H1 (cell line): ENCODE data around the gene SLC43A2. TPM values are rescaled to one million over a fixed set of nuclear protein-coding genes. Genes with fewer than 3 reads are reported as not detected.
A peak's percentile ranks its signal among the peaks of the same experiment; 100 is the strongest.

Source experiments
- CTCF ChIA-PET: fragments of 300-600 bp; sonication (Branson Sonifier 250); formaldehyde crosslinking; loops from one replicate; lab custom pipeline; 2021; ENCODE audit not compliant: partially characterized antibody; lab: Charles Lee
- POLR2A ChIA-PET: fragments of 300-600 bp; sonication (Branson Sonifier 250); formaldehyde crosslinking; loops from one replicate; lab custom pipeline; 2021; ENCODE audit warnings: inconsistent platforms; ENCODE audit not compliant: partially characterized antibody; lab: Charles Lee
- DNase-seq, 2 experiments: peaks; one replicate each; pipeline versions ENCODE4 v3.0.0 to v3.0.0-alpha.2; 2010 to 2022; ENCODE audit warnings: low spot score in 2 of 2, low read depth in 1 of 2, mixed read lengths in 1 of 2
- FAIRE-seq: peaks from 2 replicates; lab custom pipeline; 2011; peaks lifted over from hg19 to GRCh38; lab: Jason Lieb, UNC
- H2AFZ ChIP-seq: 2 replicates; pipeline ENCODE4 v1.8.1; 2012; ENCODE audit warnings: low read length, inconsistent platforms
- H2AK5ac ChIP-seq: 2 replicates; pipeline ENCODE4 v1.6.1; 2013; ENCODE audit warnings: low read depth, low read length
- H2BK120ac ChIP-seq: replicated peaks from 2 replicates; pipeline ENCODE3; 2013; ENCODE audit warnings: low read depth, low read length, inconsistent platforms
- H2BK12ac ChIP-seq: 2 replicates; pipeline ENCODE4 v1.6.1; 2013; ENCODE audit warnings: low read depth, low read length
- H2BK15ac ChIP-seq: 2 replicates; pipeline ENCODE4 v1.6.1; 2013; ENCODE audit warnings: low read length
- H2BK20ac ChIP-seq: 2 replicates; pipeline ENCODE4 v1.6.1; 2013; ENCODE audit warnings: low read length
- H2BK5ac ChIP-seq: 2 replicates; pipeline ENCODE4 v1.6.1; 2013; ENCODE audit warnings: low read depth, low read length
- H3K14ac ChIP-seq: 2 replicates; pipeline ENCODE4 v1.6.1; 2013; ENCODE audit warnings: inconsistent platforms; ENCODE audit not compliant: insufficient read length
- H3K18ac ChIP-seq: 2 replicates; pipeline ENCODE4 v1.6.1; 2013; ENCODE audit warnings: low read length; ENCODE audit errors: extremely low read depth
- H3K23ac ChIP-seq: 2 replicates; pipeline ENCODE4 v1.6.1; 2013; ENCODE audit warnings: inconsistent platforms; ENCODE audit not compliant: insufficient read length
- H3K23me2 ChIP-seq: 2 replicates; pipeline ENCODE4 v1.6.1; 2013; ENCODE audit warnings: low read depth, low read length
- H3K27ac ChIP-seq: 2 replicates; pipeline ENCODE4 v1.6.1; 2011; ENCODE audit warnings: low read depth, low read length, inconsistent platforms
- H3K27me3 ChIP-seq, 4 experiments: replicated peaks in 1 of 4; 1 replicate in 1 of 4; 2 replicates in 3 of 4; pipeline versions ENCODE4 v1.6.1 to v1.8.1; 2011 to 2013; ENCODE audit warnings: low read length in 3 of 4, mild to moderate bottlenecking in 3 of 4, inconsistent platforms in 2 of 4, mixed read lengths in 2 of 4, moderate library complexity in 1 of 4; ENCODE audit not compliant: control insufficient read depth in 3 of 4, insufficient read depth in 3 of 4; ENCODE audit errors: extremely low read depth in 1 of 4
- H3K36me3 ChIP-seq, 4 experiments: 2 replicates each; pipeline versions ENCODE4 v1.6.1 to v1.8.1; 2011 to 2013; ENCODE audit warnings: mild to moderate bottlenecking in 4 of 4, low read length in 3 of 4, moderate library complexity in 2 of 4, control low read depth in 1 of 4, inconsistent platforms in 1 of 4; ENCODE audit not compliant: insufficient read depth in 4 of 4, control insufficient read depth in 2 of 4
- H3K4ac ChIP-seq: replicated peaks from 2 replicates; pipeline ENCODE3; 2013; ENCODE audit warnings: low read length, low read depth, mixed read lengths, inconsistent platforms; ENCODE audit not compliant: insufficient read length
- H3K4me1 ChIP-seq, 4 experiments: replicated peaks in 1 of 4; 1 replicate in 1 of 4; 2 replicates in 3 of 4; pipeline versions ENCODE4 v1.6.1 to v1.8.1; 2011 to 2013; ENCODE audit warnings: low read length in 3 of 4, inconsistent platforms in 2 of 4, mixed read lengths in 1 of 4; ENCODE audit not compliant: insufficient read depth in 4 of 4, control insufficient read depth in 3 of 4
- H3K4me2 ChIP-seq, 2 experiments: 2 replicates each; pipeline versions ENCODE4 v1.6.1 to v1.8.1; 2011 to 2013; ENCODE audit warnings: low read depth in 2 of 2, low read length in 2 of 2, control low read depth in 1 of 2, inconsistent platforms in 1 of 2, mild to moderate bottlenecking in 1 of 2; ENCODE audit not compliant: insufficient read depth in 1 of 2
- H3K4me3 ChIP-seq, 4 experiments: fragments of 200-600, 300-600 bp in 1 of 4; sonication (generic), shearing (Covaris generic), sonication (Bioruptor Twin) in 1 of 4; 2 replicates each; pipeline versions ENCODE4 v1.5.1 to v1.8.1; 2011 to 2016; ENCODE audit warnings: low read length in 4 of 4, low read depth in 3 of 4, control low read depth in 2 of 4, inconsistent platforms in 2 of 4, mild to moderate bottlenecking in 2 of 4, mixed read lengths in 1 of 4, moderate library complexity in 1 of 4; ENCODE audit not compliant: insufficient read depth in 2 of 4; ENCODE audit errors: extremely low read depth in 1 of 4
- H3K56ac ChIP-seq: replicated peaks from 2 replicates; pipeline ENCODE3; 2013; ENCODE audit warnings: low read depth, mild to moderate bottlenecking, mixed read lengths, low read length, inconsistent platforms; ENCODE audit not compliant: insufficient read length
- H3K79me1 ChIP-seq: 2 replicates; pipeline ENCODE4 v1.6.1; 2013; ENCODE audit warnings: low read depth, low read length, control low read depth
- H3K79me2 ChIP-seq, 2 experiments: 2 replicates each; pipeline versions ENCODE4 v1.6.1 to v1.8.1; 2012 to 2013; ENCODE audit warnings: low read length in 2 of 2, mild to moderate bottlenecking in 2 of 2, inconsistent platforms in 1 of 2; ENCODE audit not compliant: insufficient read depth in 2 of 2, control insufficient read depth in 1 of 2
- H3K9ac ChIP-seq, 4 experiments: replicated peaks in 1 of 4; 1 replicate in 1 of 4; 2 replicates in 3 of 4; pipeline versions ENCODE4 v1.6.1 to v1.8.1; 2011 to 2013; ENCODE audit warnings: low read depth in 3 of 4, low read length in 3 of 4, control low read depth in 2 of 4, mild to moderate bottlenecking in 2 of 4, moderate library complexity in 2 of 4, inconsistent platforms in 1 of 4; ENCODE audit errors: extremely low read depth in 1 of 4
- H3K9me3 ChIP-seq, 2 experiments: 2 replicates each; pipeline versions ENCODE4 v1.6.1 to v1.8.1; 2012 to 2013; ENCODE audit warnings: mild to moderate bottlenecking in 2 of 2, moderate library complexity in 2 of 2, control low read depth in 1 of 2, inconsistent platforms in 1 of 2, low read depth in 1 of 2, low read length in 1 of 2, mixed read lengths in 1 of 2; ENCODE audit not compliant: insufficient read depth in 2 of 2
- H4K20me1 ChIP-seq, 2 experiments: replicated peaks in 1 of 2; 2 replicates each; pipeline versions ENCODE3 to v1.8.1; 2011 to 2013; ENCODE audit warnings: inconsistent platforms in 2 of 2, low read length in 2 of 2, mild to moderate bottlenecking in 1 of 2; ENCODE audit not compliant: insufficient read depth in 2 of 2, control insufficient read depth in 1 of 2
- H4K5ac ChIP-seq: 2 replicates; pipeline ENCODE4 v1.6.1; 2013; ENCODE audit warnings: low read length, low read depth, mixed read lengths, inconsistent platforms; ENCODE audit not compliant: insufficient read length
- H4K8ac ChIP-seq: 2 replicates; pipeline ENCODE4 v1.8.0; 2013; ENCODE audit warnings: mild to moderate bottlenecking, moderate library complexity, low read length, inconsistent platforms; ENCODE audit not compliant: insufficient read depth; ENCODE audit errors: extremely low read depth
- H4K91ac ChIP-seq: replicated peaks from 2 replicates; pipeline ENCODE3; 2013; ENCODE audit warnings: low read length, mixed read lengths, inconsistent platforms; ENCODE audit not compliant: insufficient read length
- CHD2 ChIP-seq: IDR thresholded peaks from 2 replicates; pipeline ENCODE4 v1.6.1; 2012; ENCODE audit warnings: low read length, improper control_type of control experiment
- EGR1 ChIP-seq: IDR thresholded peaks from 2 replicates; pipeline ENCODE4 v1.6.1; 2011; ENCODE audit warnings: low read depth, low read length, borderline replicate concordance
- HDAC6 ChIP-seq: IDR thresholded peaks from one replicate; pipeline ENCODE4 v1.7.1; 2012; ENCODE audit warnings: low read depth, mild to moderate bottlenecking, inconsistent platforms, low read length, moderate library complexity
- JUN ChIP-seq: IDR thresholded peaks from 2 replicates; pipeline ENCODE4 v1.6.1; 2011; ENCODE audit warnings: low read depth, mild to moderate bottlenecking, improper control_type of control experiment, low read length
- JUND ChIP-seq: IDR thresholded peaks from 2 replicates; pipeline ENCODE4 v1.6.1; 2011; ENCODE audit warnings: mild to moderate bottlenecking, improper control_type of control experiment, low read length
- POLR2AphosphoS5 ChIP-seq: IDR thresholded peaks from 2 replicates; pipeline ENCODE4 v1.6.1; 2011; ENCODE audit warnings: low read depth, low read length
- SIN3A ChIP-seq, 2 experiments: IDR thresholded peaks in 1 of 2; conservative IDR thresholded peaks in 1 of 2; 2 replicates each; pipeline ENCODE4 v1.6.1; 2011 to 2012; ENCODE audit warnings: low read length in 2 of 2, improper control_type of control experiment in 1 of 2, low read depth in 1 of 2, mild to moderate bottlenecking in 1 of 2
- TAF1 ChIP-seq: IDR thresholded peaks from 2 replicates; pipeline ENCODE4 v1.6.1; 2011; ENCODE audit warnings: mild to moderate bottlenecking, low read depth, low read length
- TEAD4 ChIP-seq: IDR thresholded peaks from 2 replicates; pipeline ENCODE4 v1.6.1; 2012; ENCODE audit warnings: low read depth, low read length, inconsistent platforms, mixed read lengths
- WGBS, 2 experiments: shearing (Covaris generic) in 1 of 2; methylation state at CpG; one replicate each; pipeline versions ENCODE4 v1.1.6 to v1.1.7; 2013 to 2015; ENCODE audit warnings: low lambda C conversion rate in 2 of 2, mixed read lengths in 2 of 2, inconsistent platforms in 1 of 2, low coverage in 1 of 2, missing lambda C conversion rate in 1 of 2; ENCODE audit not compliant: insufficient replicate concordance in 2 of 2, insufficient coverage in 1 of 2, insufficient read length in 1 of 2; ENCODE audit errors: extremely low coverage in 1 of 2, missing lambda C conversion rate in 1 of 2; 5-methylcytosine and 5-hydroxymethylcytosine counted together
- polyA plus RNA-seq, 7 experiments: library from polyadenylated mRNA; depleted of rRNA in 3 of 7; stranded (reverse) in 5 of 7; unstranded in 2 of 7; fragments of >200 nt in 5 of 7; fragments of 200-250 nt in 2 of 7; gene quantifications; 1 replicate in 5 of 7; 2 replicates in 1 of 7; 4 replicates in 1 of 7; pipeline versions ENCODE4 v1.2.1 to v1.2.3, GENCODE V29; 2011 to 2013; ENCODE audit warnings: missing spikeins in 2 of 7, mixed read lengths in 2 of 7
- total RNA-seq: library from RNA; stranded (reverse); fragmentation: NEBNext Ultra II Directional; extraction: Animal tissue kit (Norgen Biotek cat#: 25700); gene quantifications from 2 replicates; pipeline ENCODE4 v1.2.1, GENCODE V29; 2021

The SLC43A2 gene
- total and polyA plus RNA-seq, 2 of the 8 experiments (the other 6 are each of a cell fraction or from before 2014, with no cell fraction given): 6.6 to 10.5 TPM

GRCh38 chr17:1521086-1521640, 107.5 kb downstream of the SLC43A2 start:
- H2BK120ac ChIP-seq: no peak overlapping the region
- no peak overlapping the region for H3K27ac ChIP-seq
- ChIA-PET CTCF (interaction anchor here (0.7 to 4.3 kb wide), 7 partner anchors 11 to 155 kb away, joined by 3 to 52 read pairs (median 4); partner anchors contain the start of genes CRK and MYO1C), POLR2A (interaction anchor here (1.5 to 4.4 kb wide), 2 partner anchors 11 to 129 kb away, joined by 3 to 22 read pairs; no protein-coding TSS in a partner anchor)
- no peak overlapping the region for H3K14ac ChIP-seq
- WGBS, 2 experiments: 89% methylated on average over 10 of the region's 10 CpGs; no CpG with 5 or more reads in 1 of the 2 experiments
- no peaks in the 10 kb centered on the region for H3K79me2 ChIP-seq
- no peak overlapping the region for H4K8ac ChIP-seq
- H4K20me1 ChIP-seq: peaks cover 2 to 3% of the 10 kb centered on the region in 2 experiments
- no peak overlapping the region for H4K91ac ChIP-seq
- H2BK15ac ChIP-seq: no peak overlapping the region
- H3K9me3 ChIP-seq: no peaks in the 10 kb centered on the region
- H2BK12ac ChIP-seq: no peak overlapping the region
- no peak overlapping the region for H3K4ac ChIP-seq
- H3K27me3 ChIP-seq: no peaks in the 10 kb centered on the region
- H2BK20ac ChIP-seq: no peak overlapping the region
- H3K18ac ChIP-seq: no peak overlapping the region
- H2AFZ ChIP-seq: no peak overlapping the region
- no peaks in the 10 kb centered on the region; a peak in 1 of 7 replicates for H3K4me1 ChIP-seq
- 0 out of 2 replicates have a peak, but pooled peaks cover 5% of the 10 kb centered on the region for H3K79me1 ChIP-seq
- H3K36me3 ChIP-seq: peaks cover 0 to 13% (median 1%) of the 10 kb centered on the region in 4 experiments; a peak in 2 of 8 replicates
- H3K23me2 ChIP-seq: peaks cover 2% of the 10 kb centered on the region; the same call in 1 of the 2 replicates
- H3K9ac ChIP-seq: no peak overlapping the region
- H3K23ac ChIP-seq: no peak overlapping the region
- H2AK5ac ChIP-seq: no peak overlapping the region
- FAIRE-seq (no peak), DNase-seq (no peak)
- no peak overlapping the region for H4K5ac ChIP-seq
- no peak overlapping the region for H3K56ac ChIP-seq
- no peak overlapping the region for H3K4me2 ChIP-seq
- H3K4me3 ChIP-seq: no peak overlapping the region
- H2BK5ac ChIP-seq: no peak overlapping the region
- TF ChIP-seq CHD2 (no peak), TAF1 (no peak), JUND (no peak), EGR1 (no peak), SIN3A (conservative IDR thresholded peaks at IDR 0.05 in 1 of 2, IDR thresholded peaks at IDR 0.05 in 1 of 2; ENCODE audit: low read depth in 1 of 2, low read length in 2 of 2) (no peak), JUN (no peak), TEAD4 (no peak), HDAC6 (no peak), POLR2AphosphoS5 (0 out of 2 replicates have a peak, but pooled peaks have one; percentile 13)
